Erythroblast (primary cell): Measurements from ENCODE around the gene PPIL1.

Source experiments
- GATA1 ChIP-seq: IDR thresholded peaks from 2 replicates; pipeline ENCODE4 v1.6.1; 2011; ENCODE audit warnings: low read depth, mild to moderate bottlenecking, control low read depth, low read length, moderate library complexity
- POLR2A ChIP-seq: IDR thresholded peaks from 2 replicates; pipeline ENCODE4 v1.6.1; 2011; ENCODE audit warnings: mild to moderate bottlenecking, low read length

DNA sequence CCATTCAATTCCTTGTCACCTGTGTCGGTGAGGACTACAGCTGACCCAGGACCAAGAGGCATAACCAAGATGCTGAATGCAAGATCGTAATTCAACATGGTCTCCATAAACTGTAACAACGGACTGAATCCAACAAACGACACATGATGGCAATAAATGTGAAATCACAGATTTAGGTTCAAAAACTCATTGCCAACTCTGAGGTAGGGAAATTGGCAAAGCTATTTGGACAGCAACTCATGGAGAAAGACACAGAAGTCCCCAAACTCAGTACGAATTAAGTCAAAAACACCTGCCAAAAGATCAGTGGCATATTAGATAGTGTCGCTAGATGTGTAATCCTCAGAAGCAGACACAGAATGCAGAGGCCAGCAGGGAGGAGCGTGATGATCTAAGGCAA is 60.4 kb downstream of the PPIL1 start:
- TF ChIP-seq POLR2A: no peak
- no peak for TF ChIP-seq GATA1
